HCT116 (cell line): ENCODE measurements around the gene DOCK1. TPM values are rescaled to one million over a fixed set of nuclear protein-coding genes. Genes with fewer than 3 reads are reported as not detected.

ENCODE experiments used
- ATAC-seq: fragments of 200-7000 bp; cut with Tn5 transposase; 2 replicates; pipeline ENCODE4 v1.9.1; 2020; ENCODE audit warnings: mild to moderate bottlenecking, moderate library complexity
- BruUV-seq: library from RNA; stranded (reverse); fragments of 400-500 nt; replicated peaks from 2 replicates; lab custom pipeline; 2021; lab: Mats Ljungman, UMichigan
- CTCF ChIA-PET: fragments of 300-600 bp; sonication (Branson Sonifier 250); formaldehyde crosslinking; loops from one replicate; lab custom pipeline; 2021; ENCODE audit warnings: antibody characterized with exemption; lab: Charles Lee
- POLR2A ChIA-PET: fragments of 300-600, 350-600 bp; sonication (Branson Sonifier 250); formaldehyde crosslinking; loops from one replicate; lab custom pipeline; 2021; ENCODE audit warnings: antibody characterized with exemption; lab: Charles Lee
- RAD21 ChIA-PET, 2 experiments: fragments of 300-600 bp; sonication (Branson Sonifier 250); formaldehyde crosslinking; loops; one replicate each; lab custom pipeline; 2023; ENCODE audit warnings: low total read pairs in 2 of 2; ENCODE audit not compliant: uncharacterized antibody in 2 of 2, unreplicated experiment in 2 of 2, low non-redundant PET in 1 of 2; lab: Charles Lee
- DNase-seq: peaks from one replicate; pipeline ENCODE4 v3.0.0-alpha.2; 2010; ENCODE audit warnings: low read depth, low spot score
- H2AFZ ChIP-seq: fragments of 200-600 bp; shearing (Covaris generic), sonication (generic); 2 replicates; pipeline ENCODE4 v1.6.1; 2017; ENCODE audit warnings: low read depth, mixed run types, mixed read lengths, antibody characterized with exemption, low read length; ENCODE audit not compliant: poor library complexity, severe bottlenecking
- H3K27ac ChIP-seq: 2 replicates; pipeline ENCODE4 v1.5.1; 2012; ENCODE audit warnings: low read depth, low read length
- H3K27me3 ChIP-seq: fragments of 200-600 bp; sonication (generic); 2 replicates; pipeline ENCODE4 v1.6.1; 2016; ENCODE audit warnings: mixed run types, low read length, mixed read lengths; ENCODE audit not compliant: insufficient read depth
- H3K36me3 ChIP-seq, 2 experiments: fragments of 200-500 bp in 1 of 2; fragments of 200-600 bp in 1 of 2; sonication (Bioruptor generic) in 1 of 2; sonication (generic) in 1 of 2; 2 replicates each; pipeline versions ENCODE4 v1.5.1 to v1.6.1; 2014 to 2016; ENCODE audit warnings: low read length in 2 of 2, inconsistent platforms in 1 of 2, mixed read lengths in 1 of 2, mixed run types in 1 of 2; ENCODE audit not compliant: insufficient read depth in 2 of 2, control insufficient read depth in 1 of 2
- H3K4me1 ChIP-seq, 2 experiments: fragments of 200-600 bp in 1 of 2; sonication (generic) in 1 of 2; 2 replicates each; pipeline versions ENCODE4 v1.5.1 to v1.6.1; 2012 to 2017; ENCODE audit warnings: low read length in 2 of 2, inconsistent platforms in 1 of 2, mild to moderate bottlenecking in 1 of 2, mixed read lengths in 1 of 2, mixed run types in 1 of 2, moderate library complexity in 1 of 2; ENCODE audit not compliant: insufficient read depth in 2 of 2, control insufficient read depth in 1 of 2
- H3K4me2 ChIP-seq: fragments of 200-600 bp; sonication (generic); 2 replicates; pipeline ENCODE4 v1.6.1; 2017; ENCODE audit warnings: mixed run types, low read length, mixed read lengths
- H3K4me3 ChIP-seq, 2 experiments: fragments of 200-600 bp in 1 of 2; sonication (generic) in 1 of 2; replicated peaks in 1 of 2; 2 replicates each; pipeline ENCODE4 v1.5.1; 2011 to 2016; ENCODE audit warnings: low read length in 2 of 2, control low read depth in 1 of 2, low read depth in 1 of 2, mild to moderate bottlenecking in 1 of 2, mixed read lengths in 1 of 2, mixed run types in 1 of 2
- H3K79me2 ChIP-seq: fragments of 200-600 bp; sonication (generic); 2 replicates; pipeline ENCODE4 v1.6.1; 2017; ENCODE audit warnings: mild to moderate bottlenecking, mixed run types, low read length, moderate library complexity, mixed read lengths; ENCODE audit not compliant: insufficient read depth
- H3K9ac ChIP-seq: fragments of 200-600 bp; sonication (generic); 2 replicates; pipeline ENCODE4 v1.6.1; 2016; ENCODE audit warnings: low read length, mixed read lengths
- H3K9me2 ChIP-seq: fragments of 200-600 bp; sonication (generic), shearing (Covaris generic); 2 replicates; pipeline ENCODE4 v1.6.1; 2017; ENCODE audit warnings: mixed run types, mild to moderate bottlenecking, moderate library complexity; ENCODE audit not compliant: insufficient read depth
- H3K9me3 ChIP-seq, 2 experiments: fragments of 200-500 bp in 1 of 2; fragments of 200-600 bp in 1 of 2; sonication (Bioruptor generic) in 1 of 2; sonication (generic) in 1 of 2; 2 replicates each; pipeline ENCODE4 v1.6.1; 2014 to 2017; ENCODE audit warnings: low read length in 2 of 2, mixed read lengths in 2 of 2, inconsistent platforms in 1 of 2, low read depth in 1 of 2, mild to moderate bottlenecking in 1 of 2, mixed run types in 1 of 2, moderate library complexity in 1 of 2; ENCODE audit not compliant: control insufficient read depth in 1 of 2, insufficient read depth in 1 of 2
- H4K20me1 ChIP-seq: fragments of 200-600 bp; sonication (generic), shearing (Covaris generic); 2 replicates; pipeline ENCODE4 v1.6.1; 2017; ENCODE audit warnings: mixed run types, mild to moderate bottlenecking, moderate library complexity; ENCODE audit not compliant: insufficient read depth
- CEBPB ChIP-seq: IDR thresholded peaks from 2 replicates; pipeline ENCODE4 v1.6.1; 2012; ENCODE audit warnings: low read depth
- CTCF ChIP-seq, 3 experiments: fragments of 200-600 bp in 1 of 3; sonication (generic) in 1 of 3; IDR thresholded peaks in 2 of 3; conservative IDR thresholded peaks in 1 of 3; 2 replicates each; pipeline ENCODE4 v1.5.1; 2012 to 2017; ENCODE audit warnings: low read depth in 2 of 3, low read length in 2 of 3, antibody characterized with exemption in 1 of 3, borderline replicate concordance in 1 of 3, control low read depth in 1 of 3, mild to moderate bottlenecking in 1 of 3, mixed read lengths in 1 of 3, mixed run types in 1 of 3, moderate library complexity in 1 of 3; ENCODE audit not compliant: insufficient read depth in 1 of 3
- MAX ChIP-seq: IDR thresholded peaks from 2 replicates; pipeline ENCODE4 v1.6.1; 2012
- POLR2AphosphoS5 ChIP-seq: IDR thresholded peaks from 2 replicates; pipeline ENCODE4 v1.6.1; 2011; ENCODE audit warnings: mild to moderate bottlenecking, low read depth, low read length, moderate library complexity
- REST ChIP-seq: IDR thresholded peaks from 2 replicates; pipeline ENCODE4 v1.6.1; 2012; ENCODE audit warnings: low read depth
- SIN3A ChIP-seq: IDR thresholded peaks from 2 replicates; pipeline ENCODE4 v1.6.1; 2012; ENCODE audit warnings: low read depth
- SRF ChIP-seq: IDR thresholded peaks from 2 replicates; pipeline ENCODE4 v1.6.1; 2012; ENCODE audit warnings: low read depth
- TCF7L2 ChIP-seq: IDR thresholded peaks from 2 replicates; pipeline ENCODE4 v1.7.0; 2011; ENCODE audit warnings: borderline replicate concordance, inconsistent platforms; ENCODE audit not compliant: insufficient read depth, insufficient read length; ENCODE audit errors: extremely low read depth
- ZBTB33 ChIP-seq: IDR thresholded peaks from 2 replicates; pipeline ENCODE4 v1.6.1; 2011; ENCODE audit warnings: mild to moderate bottlenecking, low read length, moderate library complexity; ENCODE audit not compliant: insufficient replicate concordance; ENCODE audit errors: extremely low read depth
- ZFX ChIP-seq: fragments of 450-650 bp; IDR thresholded peaks from 2 replicates; pipeline ENCODE4 v1.6.1; 2017
- ZNF274 ChIP-seq: fragments of 200-500 bp; sonication (Bioruptor generic); IDR thresholded peaks from 2 replicates; pipeline ENCODE4 v1.6.1; 2014; ENCODE audit warnings: mild to moderate bottlenecking, low read depth, low read length, inconsistent platforms
- intact Hi-C: fragments of 100-400 bp; cut with micrococcal nuclease; formaldehyde crosslinking; loops from 2 replicates; pipeline ENCODE4 v1.10.0; 2022
- total RNA-seq: library from RNA; stranded (reverse); gene quantifications from one replicate; pipeline ENCODE4 v1.2.1, GENCODE V29; 2021; ENCODE audit not compliant: unreplicated experiment

Gene DOCK1
- total RNA-seq, 1 experiment from 2014 or later, result 46.5 TPM

GRCh38 chr10:126977216-126977615 is 72.0 kb downstream of the DOCK1 start:
- H3K9ac ChIP-seq, result no peak overlapping the region
- no peaks in the 10 kb centered on the region for H3K9me2 ChIP-seq
- BruUV-seq, result no TSS peak
- H4K20me1 ChIP-seq, result no peaks in the 10 kb centered on the region
- intact Hi-C loops, result no loop called here
- H3K4me2 ChIP-seq, result no peak overlapping the region
- no peak overlapping the region for H2AFZ ChIP-seq
- H3K9me3 ChIP-seq, result no peaks in the 10 kb centered on the region
- H3K36me3 ChIP-seq, result no peaks in the 10 kb centered on the region; a peak in 1 of 4 replicates
- no peaks in the 10 kb centered on the region for H3K27me3 ChIP-seq
- no peaks in the 10 kb centered on the region for H3K4me1 ChIP-seq
- no peak overlapping the region for H3K27ac ChIP-seq
- no peak for ATAC-seq
- H3K79me2 ChIP-seq, result no peaks in the 10 kb centered on the region
- no peak overlapping the region for H3K4me3 ChIP-seq
- CTCF ChIA-PET, result no interaction called here
- TF ChIP-seq MAX (no peak), SRF (no peak), CEBPB (no peak), POLR2AphosphoS5 (no peak), ZNF274 (no peak), ZFX (no peak), TCF7L2 (no peak), CTCF (IDR thresholded peaks at IDR 0.05 in 2 of 3, conservative IDR thresholded peaks at IDR 0.05 in 1 of 3; ENCODE audit: borderline replicate concordance in 1 of 3, insufficient read depth in 1 of 3, low read depth in 2 of 3, low read length in 2 of 3) (no peak), ZBTB33 (no peak), REST (no peak), SIN3A (no peak)
- TF ChIP-seq, all 23 proteins: peak for 0
- no peak for DNase-seq
- POLR2A ChIA-PET, result no interaction called here
- RAD21 ChIA-PET, result no interaction called here
